K562 (cell line): ENCODE results near the gene MEF2B. TPM values are rescaled to one million over a fixed set of nuclear protein-coding genes. Genes with fewer than 3 reads are reported as not detected.

Experiments used
- ESRRA ChIP-seq: fragments of 450-650 bp; IDR thresholded peaks from 2 replicates; pipeline ENCODE4 v1.6.1; 2014; ENCODE audit warnings: low read depth, mild to moderate bottlenecking, moderate library complexity, borderline replicate concordance
- MCM2 ChIP-seq: fragments of 450-650 bp; IDR thresholded peaks from 2 replicates; pipeline ENCODE4 v1.6.1; 2017; ENCODE audit warnings: low read depth, mild to moderate bottlenecking
- MCM5 ChIP-seq: fragments of 450-650 bp; IDR thresholded peaks from 2 replicates; pipeline ENCODE4 v1.6.1; 2016; ENCODE audit warnings: low read depth
- ZNF316 ChIP-seq: fragments of 450-650 bp; IDR thresholded peaks from 2 replicates; pipeline ENCODE4 v1.6.1; 2016
- polyA plus RNA-seq, 8 experiments: library from polyadenylated mRNA; depleted of rRNA in 4 of 8; stranded (reverse) in 5 of 8; unstranded in 3 of 8; fragments of >200 nt; fragmentation: Nextera tagmentation in 2 of 8; fragmentation: Illumina TruSeq in 1 of 8; extraction: Ambion mirVana in 2 of 8; extraction: Trizol in 1 of 8; gene quantifications; 2 replicates each; pipeline versions ENCODE4 v1.2.1 to v1.2.3, GENCODE V29; 2011 to 2014; ENCODE audit warnings: inconsistent platforms in 1 of 8, missing spikeins in 1 of 8
- total RNA-seq, 7 experiments: library from RNA; depleted of rRNA in 6 of 7; stranded (reverse); fragments of >200 nt in 6 of 7; fragmentation: Illumina TruSeq in 2 of 7; extraction: Trizol in 2 of 7; gene quantifications; 2 replicates each; pipeline versions ENCODE4 v1.2.1 to v1.2.3, GENCODE V29; 2011 to 2021; ENCODE audit warnings: low replicate concordance in 1 of 7
- TF ChIP-seq, protein P1 (sequence below): sonication (generic); formaldehyde crosslinking; IDR thresholded peaks from 2 replicates; pipeline ENCODE4 v1.8.0; 2023; ENCODE audit warnings: missing genetic modification reagents, mild to moderate bottlenecking, borderline replicate concordance
- TF ChIP-seq, protein P2 (sequence below): fragments of 450-650 bp; IDR thresholded peaks from 2 replicates; pipeline ENCODE4 v1.6.1; 2016
- TF ChIP-seq, protein P3 (sequence below): fragments of 250-450 bp; sonication (Bioruptor Pico); IDR thresholded peaks from 2 replicates; pipeline ENCODE4 v1.5.0; 2020; ENCODE audit warnings: mild to moderate bottlenecking
- TF ChIP-seq, protein P4 (sequence below): fragments of 200-600 bp; sonication (generic); IDR thresholded peaks from one replicate; pipeline ENCODE4 v1.6.1; 2012; ENCODE audit warnings: mild to moderate bottlenecking, low read depth, low read length, inconsistent platforms

The MEF2B gene
- total and polyA plus RNA-seq, 9 of the 15 experiments (the other 6 are each of a cell fraction or from before 2014, with no cell fraction given): 0.14 to 1.9 (median 0.71) TPM; not detected in 3

DNA sequence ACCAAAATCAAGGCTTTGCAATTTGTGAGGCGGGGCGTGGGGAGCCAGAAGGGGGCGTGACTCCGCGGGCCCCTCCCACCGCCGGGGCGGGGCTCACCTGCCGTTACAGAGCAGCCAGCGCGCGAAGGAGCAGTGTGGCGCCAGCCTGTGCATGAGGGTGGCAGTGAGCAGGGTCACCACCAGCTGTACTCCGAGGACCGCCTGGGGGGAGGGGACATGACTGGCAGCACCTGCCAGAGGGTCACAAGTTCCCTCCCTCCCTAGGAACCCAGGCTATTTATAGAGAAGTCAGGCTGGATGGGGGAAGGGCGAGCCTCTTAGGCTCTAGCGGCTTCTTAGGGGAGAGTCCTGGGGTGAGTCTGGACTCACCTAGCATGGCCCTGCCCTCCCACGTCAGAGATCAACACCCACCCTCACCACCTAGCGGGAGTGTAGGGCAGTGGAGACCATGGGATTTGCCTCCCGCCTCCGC lies 35.3 kb downstream of the MEF2B start (continued):
- TF ChIP-seq, protein P1, sequence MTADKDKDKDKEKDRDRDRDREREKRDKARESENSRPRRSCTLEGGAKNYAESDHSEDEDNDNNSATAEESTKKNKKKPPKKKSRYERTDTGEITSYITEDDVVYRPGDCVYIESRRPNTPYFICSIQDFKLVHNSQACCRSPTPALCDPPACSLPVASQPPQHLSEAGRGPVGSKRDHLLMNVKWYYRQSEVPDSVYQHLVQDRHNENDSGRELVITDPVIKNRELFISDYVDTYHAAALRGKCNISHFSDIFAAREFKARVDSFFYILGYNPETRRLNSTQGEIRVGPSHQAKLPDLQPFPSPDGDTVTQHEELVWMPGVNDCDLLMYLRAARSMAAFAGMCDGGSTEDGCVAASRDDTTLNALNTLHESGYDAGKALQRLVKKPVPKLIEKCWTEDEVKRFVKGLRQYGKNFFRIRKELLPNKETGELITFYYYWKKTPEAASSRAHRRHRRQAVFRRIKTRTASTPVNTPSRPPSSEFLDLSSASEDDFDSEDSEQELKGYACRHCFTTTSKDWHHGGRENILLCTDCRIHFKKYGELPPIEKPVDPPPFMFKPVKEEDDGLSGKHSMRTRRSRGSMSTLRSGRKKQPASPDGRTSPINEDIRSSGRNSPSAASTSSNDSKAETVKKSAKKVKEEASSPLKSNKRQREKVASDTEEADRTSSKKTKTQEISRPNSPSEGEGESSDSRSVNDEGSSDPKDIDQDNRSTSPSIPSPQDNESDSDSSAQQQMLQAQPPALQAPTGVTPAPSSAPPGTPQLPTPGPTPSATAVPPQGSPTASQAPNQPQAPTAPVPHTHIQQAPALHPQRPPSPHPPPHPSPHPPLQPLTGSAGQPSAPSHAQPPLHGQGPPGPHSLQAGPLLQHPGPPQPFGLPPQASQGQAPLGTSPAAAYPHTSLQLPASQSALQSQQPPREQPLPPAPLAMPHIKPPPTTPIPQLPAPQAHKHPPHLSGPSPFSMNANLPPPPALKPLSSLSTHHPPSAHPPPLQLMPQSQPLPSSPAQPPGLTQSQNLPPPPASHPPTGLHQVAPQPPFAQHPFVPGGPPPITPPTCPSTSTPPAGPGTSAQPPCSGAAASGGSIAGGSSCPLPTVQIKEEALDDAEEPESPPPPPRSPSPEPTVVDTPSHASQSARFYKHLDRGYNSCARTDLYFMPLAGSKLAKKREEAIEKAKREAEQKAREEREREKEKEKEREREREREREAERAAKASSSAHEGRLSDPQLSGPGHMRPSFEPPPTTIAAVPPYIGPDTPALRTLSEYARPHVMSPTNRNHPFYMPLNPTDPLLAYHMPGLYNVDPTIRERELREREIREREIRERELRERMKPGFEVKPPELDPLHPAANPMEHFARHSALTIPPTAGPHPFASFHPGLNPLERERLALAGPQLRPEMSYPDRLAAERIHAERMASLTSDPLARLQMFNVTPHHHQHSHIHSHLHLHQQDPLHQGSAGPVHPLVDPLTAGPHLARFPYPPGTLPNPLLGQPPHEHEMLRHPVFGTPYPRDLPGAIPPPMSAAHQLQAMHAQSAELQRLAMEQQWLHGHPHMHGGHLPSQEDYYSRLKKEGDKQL (CRISPR knock-in tag): no peak
- TF ChIP-seq, protein P2, sequence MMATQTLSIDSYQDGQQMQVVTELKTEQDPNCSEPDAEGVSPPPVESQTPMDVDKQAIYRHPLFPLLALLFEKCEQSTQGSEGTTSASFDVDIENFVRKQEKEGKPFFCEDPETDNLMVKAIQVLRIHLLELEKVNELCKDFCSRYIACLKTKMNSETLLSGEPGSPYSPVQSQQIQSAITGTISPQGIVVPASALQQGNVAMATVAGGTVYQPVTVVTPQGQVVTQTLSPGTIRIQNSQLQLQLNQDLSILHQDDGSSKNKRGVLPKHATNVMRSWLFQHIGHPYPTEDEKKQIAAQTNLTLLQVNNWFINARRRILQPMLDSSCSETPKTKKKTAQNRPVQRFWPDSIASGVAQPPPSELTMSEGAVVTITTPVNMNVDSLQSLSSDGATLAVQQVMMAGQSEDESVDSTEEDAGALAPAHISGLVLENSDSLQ: peak; percentile 57
- TF ChIP-seq, protein P3, sequence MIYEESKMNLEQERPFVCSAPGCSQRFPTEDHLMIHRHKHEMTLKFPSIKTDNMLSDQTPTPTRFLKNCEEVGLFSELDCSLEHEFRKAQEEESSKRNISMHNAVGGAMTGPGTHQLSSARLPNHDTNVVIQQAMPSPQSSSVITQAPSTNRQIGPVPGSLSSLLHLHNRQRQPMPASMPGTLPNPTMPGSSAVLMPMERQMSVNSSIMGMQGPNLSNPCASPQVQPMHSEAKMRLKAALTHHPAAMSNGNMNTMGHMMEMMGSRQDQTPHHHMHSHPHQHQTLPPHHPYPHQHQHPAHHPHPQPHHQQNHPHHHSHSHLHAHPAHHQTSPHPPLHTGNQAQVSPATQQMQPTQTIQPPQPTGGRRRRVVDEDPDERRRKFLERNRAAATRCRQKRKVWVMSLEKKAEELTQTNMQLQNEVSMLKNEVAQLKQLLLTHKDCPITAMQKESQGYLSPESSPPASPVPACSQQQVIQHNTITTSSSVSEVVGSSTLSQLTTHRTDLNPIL (CRISPR knock-in tag): no peak
- TF ChIP-seq MCM2 (no peak), MCM5 (no peak), ZNF316 (no peak), ESRRA (peak; percentile 43; the same call in 1 of the 2 replicates)
- TF ChIP-seq, protein P4, sequence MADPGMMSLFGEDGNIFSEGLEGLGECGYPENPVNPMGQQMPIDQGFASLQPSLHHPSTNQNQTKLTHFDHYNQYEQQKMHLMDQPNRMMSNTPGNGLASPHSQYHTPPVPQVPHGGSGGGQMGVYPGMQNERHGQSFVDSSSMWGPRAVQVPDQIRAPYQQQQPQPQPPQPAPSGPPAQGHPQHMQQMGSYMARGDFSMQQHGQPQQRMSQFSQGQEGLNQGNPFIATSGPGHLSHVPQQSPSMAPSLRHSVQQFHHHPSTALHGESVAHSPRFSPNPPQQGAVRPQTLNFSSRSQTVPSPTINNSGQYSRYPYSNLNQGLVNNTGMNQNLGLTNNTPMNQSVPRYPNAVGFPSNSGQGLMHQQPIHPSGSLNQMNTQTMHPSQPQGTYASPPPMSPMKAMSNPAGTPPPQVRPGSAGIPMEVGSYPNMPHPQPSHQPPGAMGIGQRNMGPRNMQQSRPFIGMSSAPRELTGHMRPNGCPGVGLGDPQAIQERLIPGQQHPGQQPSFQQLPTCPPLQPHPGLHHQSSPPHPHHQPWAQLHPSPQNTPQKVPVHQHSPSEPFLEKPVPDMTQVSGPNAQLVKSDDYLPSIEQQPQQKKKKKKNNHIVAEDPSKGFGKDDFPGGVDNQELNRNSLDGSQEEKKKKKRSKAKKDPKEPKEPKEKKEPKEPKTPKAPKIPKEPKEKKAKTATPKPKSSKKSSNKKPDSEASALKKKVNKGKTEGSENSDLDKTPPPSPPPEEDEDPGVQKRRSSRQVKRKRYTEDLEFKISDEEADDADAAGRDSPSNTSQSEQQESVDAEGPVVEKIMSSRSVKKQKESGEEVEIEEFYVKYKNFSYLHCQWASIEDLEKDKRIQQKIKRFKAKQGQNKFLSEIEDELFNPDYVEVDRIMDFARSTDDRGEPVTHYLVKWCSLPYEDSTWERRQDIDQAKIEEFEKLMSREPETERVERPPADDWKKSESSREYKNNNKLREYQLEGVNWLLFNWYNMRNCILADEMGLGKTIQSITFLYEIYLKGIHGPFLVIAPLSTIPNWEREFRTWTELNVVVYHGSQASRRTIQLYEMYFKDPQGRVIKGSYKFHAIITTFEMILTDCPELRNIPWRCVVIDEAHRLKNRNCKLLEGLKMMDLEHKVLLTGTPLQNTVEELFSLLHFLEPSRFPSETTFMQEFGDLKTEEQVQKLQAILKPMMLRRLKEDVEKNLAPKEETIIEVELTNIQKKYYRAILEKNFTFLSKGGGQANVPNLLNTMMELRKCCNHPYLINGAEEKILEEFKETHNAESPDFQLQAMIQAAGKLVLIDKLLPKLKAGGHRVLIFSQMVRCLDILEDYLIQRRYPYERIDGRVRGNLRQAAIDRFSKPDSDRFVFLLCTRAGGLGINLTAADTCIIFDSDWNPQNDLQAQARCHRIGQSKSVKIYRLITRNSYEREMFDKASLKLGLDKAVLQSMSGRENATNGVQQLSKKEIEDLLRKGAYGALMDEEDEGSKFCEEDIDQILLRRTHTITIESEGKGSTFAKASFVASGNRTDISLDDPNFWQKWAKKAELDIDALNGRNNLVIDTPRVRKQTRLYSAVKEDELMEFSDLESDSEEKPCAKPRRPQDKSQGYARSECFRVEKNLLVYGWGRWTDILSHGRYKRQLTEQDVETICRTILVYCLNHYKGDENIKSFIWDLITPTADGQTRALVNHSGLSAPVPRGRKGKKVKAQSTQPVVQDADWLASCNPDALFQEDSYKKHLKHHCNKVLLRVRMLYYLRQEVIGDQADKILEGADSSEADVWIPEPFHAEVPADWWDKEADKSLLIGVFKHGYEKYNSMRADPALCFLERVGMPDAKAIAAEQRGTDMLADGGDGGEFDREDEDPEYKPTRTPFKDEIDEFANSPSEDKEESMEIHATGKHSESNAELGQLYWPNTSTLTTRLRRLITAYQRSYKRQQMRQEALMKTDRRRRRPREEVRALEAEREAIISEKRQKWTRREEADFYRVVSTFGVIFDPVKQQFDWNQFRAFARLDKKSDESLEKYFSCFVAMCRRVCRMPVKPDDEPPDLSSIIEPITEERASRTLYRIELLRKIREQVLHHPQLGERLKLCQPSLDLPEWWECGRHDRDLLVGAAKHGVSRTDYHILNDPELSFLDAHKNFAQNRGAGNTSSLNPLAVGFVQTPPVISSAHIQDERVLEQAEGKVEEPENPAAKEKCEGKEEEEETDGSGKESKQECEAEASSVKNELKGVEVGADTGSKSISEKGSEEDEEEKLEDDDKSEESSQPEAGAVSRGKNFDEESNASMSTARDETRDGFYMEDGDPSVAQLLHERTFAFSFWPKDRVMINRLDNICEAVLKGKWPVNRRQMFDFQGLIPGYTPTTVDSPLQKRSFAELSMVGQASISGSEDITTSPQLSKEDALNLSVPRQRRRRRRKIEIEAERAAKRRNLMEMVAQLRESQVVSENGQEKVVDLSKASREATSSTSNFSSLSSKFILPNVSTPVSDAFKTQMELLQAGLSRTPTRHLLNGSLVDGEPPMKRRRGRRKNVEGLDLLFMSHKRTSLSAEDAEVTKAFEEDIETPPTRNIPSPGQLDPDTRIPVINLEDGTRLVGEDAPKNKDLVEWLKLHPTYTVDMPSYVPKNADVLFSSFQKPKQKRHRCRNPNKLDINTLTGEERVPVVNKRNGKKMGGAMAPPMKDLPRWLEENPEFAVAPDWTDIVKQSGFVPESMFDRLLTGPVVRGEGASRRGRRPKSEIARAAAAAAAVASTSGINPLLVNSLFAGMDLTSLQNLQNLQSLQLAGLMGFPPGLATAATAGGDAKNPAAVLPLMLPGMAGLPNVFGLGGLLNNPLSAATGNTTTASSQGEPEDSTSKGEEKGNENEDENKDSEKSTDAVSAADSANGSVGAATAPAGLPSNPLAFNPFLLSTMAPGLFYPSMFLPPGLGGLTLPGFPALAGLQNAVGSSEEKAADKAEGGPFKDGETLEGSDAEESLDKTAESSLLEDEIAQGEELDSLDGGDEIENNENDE: no peak
